K562 treated with DMSO at 1 percent for 48 hours (cell line): ENCODE measurements around the gene PRDM1. TPM values are rescaled to one million over a fixed set of nuclear protein-coding genes. Genes with fewer than 3 reads are reported as not detected.

Experiments used
- total RNA-seq: library from RNA; unstranded; fragments of 300-600 nt; gene quantifications from 2 replicates; pipeline ENCODE4 v1.2.3, GENCODE V29; 2022; ENCODE audit warnings: low replicate concordance; ENCODE audit errors: extremely low read depth

The PRDM1 gene
- not detected in 2 replicates for total RNA-seq

GRCh38 chr6:106085984-106086813 lies at the start of gene PRDM1:
Gene PRDM1 (plus strand): TSS chr6:106086336. CDS start chr6:106086554, 218 bp downstream.

Other genes with a start within 250 kb of the PRDM1 start
- not detected in 2 replicates for gene ATG5, start 239.4 kb downstream of the PRDM1 start, total RNA-seq